Measurements from ENCODE around the gene FOSL2.

Gene FOSL2

DNA sequence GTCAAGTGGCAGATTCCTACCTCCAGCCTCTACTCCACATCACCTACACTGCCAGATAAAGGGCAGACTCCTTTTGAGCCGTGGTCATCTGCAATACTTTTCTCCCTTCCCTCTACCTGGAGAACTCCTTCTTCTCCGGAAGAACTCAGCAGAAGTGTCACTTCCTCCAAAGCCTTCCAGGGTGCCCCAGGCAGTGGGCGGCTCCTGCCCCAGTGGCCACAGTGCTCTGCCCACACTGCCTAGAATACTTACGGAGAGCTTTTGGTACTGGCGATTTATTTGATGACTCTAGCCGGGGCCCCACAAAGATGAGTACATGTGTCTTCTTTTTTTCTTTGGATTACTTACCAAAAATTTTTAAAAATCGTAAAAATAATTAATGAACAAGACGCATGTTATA, 39.7 kb downstream of the FOSL2 start:
- Histone ChIP-seq H2AFZ (ENCODE audit: low read length) (no peak overlapping the region), H3K9me3 (replicated peaks; ENCODE audit: insufficient read depth, low read length) (no peaks in the 10 kb centered on the region), H3K4me1 (ENCODE audit: low read length) (no peaks in the 10 kb centered on the region), H4K20me1 (ENCODE audit: insufficient read depth, low read length) (no peaks in the 10 kb centered on the region), H3K27me3 (replicated peaks; ENCODE audit: insufficient read depth, low read length) (no peaks in the 10 kb centered on the region), H3K9me2 (replicated peaks; ENCODE audit: insufficient read depth, low read length) (no peaks in the 10 kb centered on the region), H3K36me3 (replicated peaks; ENCODE audit: insufficient read depth, low read length) (no peaks in the 10 kb centered on the region), H3K79me2 (ENCODE audit: low read length) (no peaks in the 10 kb centered on the region), H3K9ac (ENCODE audit: low read length) (no peak overlapping the region), H3K4me3 (ENCODE audit: low read length) (no peak overlapping the region), H3K4me2 (ENCODE audit: low read depth, low read length) (no peak overlapping the region), H3K27ac (ENCODE audit: low read length) (no peak overlapping the region), H3F3A (ENCODE audit: insufficient read depth, low read length) (no peaks in the 10 kb centered on the region)
- no peak for DNase-seq
- no peak for TF ChIP-seq EZH2phosphoT487 (IDR thresholded peaks at IDR 0.05; ENCODE audit: low read length)
- TF ChIP-seq, protein P1, sequence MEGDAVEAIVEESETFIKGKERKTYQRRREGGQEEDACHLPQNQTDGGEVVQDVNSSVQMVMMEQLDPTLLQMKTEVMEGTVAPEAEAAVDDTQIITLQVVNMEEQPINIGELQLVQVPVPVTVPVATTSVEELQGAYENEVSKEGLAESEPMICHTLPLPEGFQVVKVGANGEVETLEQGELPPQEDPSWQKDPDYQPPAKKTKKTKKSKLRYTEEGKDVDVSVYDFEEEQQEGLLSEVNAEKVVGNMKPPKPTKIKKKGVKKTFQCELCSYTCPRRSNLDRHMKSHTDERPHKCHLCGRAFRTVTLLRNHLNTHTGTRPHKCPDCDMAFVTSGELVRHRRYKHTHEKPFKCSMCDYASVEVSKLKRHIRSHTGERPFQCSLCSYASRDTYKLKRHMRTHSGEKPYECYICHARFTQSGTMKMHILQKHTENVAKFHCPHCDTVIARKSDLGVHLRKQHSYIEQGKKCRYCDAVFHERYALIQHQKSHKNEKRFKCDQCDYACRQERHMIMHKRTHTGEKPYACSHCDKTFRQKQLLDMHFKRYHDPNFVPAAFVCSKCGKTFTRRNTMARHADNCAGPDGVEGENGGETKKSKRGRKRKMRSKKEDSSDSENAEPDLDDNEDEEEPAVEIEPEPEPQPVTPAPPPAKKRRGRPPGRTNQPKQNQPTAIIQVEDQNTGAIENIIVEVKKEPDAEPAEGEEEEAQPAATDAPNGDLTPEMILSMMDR (IDR thresholded peaks at IDR 0.05; ENCODE audit: low read length): no peak

DNA sequence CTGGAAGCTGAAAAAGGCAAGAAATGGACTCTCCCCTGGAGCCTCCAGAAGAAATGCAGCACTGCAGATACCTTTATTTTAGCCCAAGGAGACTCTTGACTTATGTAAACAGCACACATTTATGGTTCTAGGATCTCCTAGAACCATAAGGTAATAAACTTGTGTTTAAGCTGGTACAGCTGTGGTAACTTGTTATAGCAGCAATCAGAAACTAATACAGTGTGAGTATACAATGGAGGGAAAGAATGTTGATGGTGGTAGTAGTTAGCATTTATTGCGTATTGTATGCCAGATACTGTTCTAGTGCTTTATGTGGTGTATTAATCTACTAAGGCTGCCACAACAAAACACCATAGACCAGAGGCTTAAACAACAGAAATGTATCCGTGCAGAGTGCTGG, 40.6 kb downstream of the FOSL2 start:
- Histone ChIP-seq H3K4me3 (ENCODE audit: low read length) (no peak overlapping the region), H3K4me1 (ENCODE audit: low read length) (no peaks in the 10 kb centered on the region), H4K20me1 (ENCODE audit: insufficient read depth, low read length) (no peaks in the 10 kb centered on the region), H3K27ac (ENCODE audit: low read length) (no peak overlapping the region), H3K36me3 (replicated peaks; ENCODE audit: insufficient read depth, low read length) (no peaks in the 10 kb centered on the region), H3K9me3 (replicated peaks; ENCODE audit: insufficient read depth, low read length) (no peaks in the 10 kb centered on the region), H3K9me2 (replicated peaks; ENCODE audit: insufficient read depth, low read length) (no peaks in the 10 kb centered on the region), H3K27me3 (replicated peaks; ENCODE audit: insufficient read depth, low read length) (no peaks in the 10 kb centered on the region), H3K9ac (ENCODE audit: low read length) (no peak overlapping the region), H2AFZ (ENCODE audit: low read length) (no peak overlapping the region), H3F3A (ENCODE audit: insufficient read depth, low read length) (no peaks in the 10 kb centered on the region), H3K79me2 (ENCODE audit: low read length) (no peaks in the 10 kb centered on the region), H3K4me2 (ENCODE audit: low read depth, low read length) (no peak overlapping the region)
- TF ChIP-seq EZH2 (optimal IDR thresholded peaks at IDR 0.05; ENCODE audit: low read depth, low read length) (no peak), EZH2phosphoT487 (IDR thresholded peaks at IDR 0.05; ENCODE audit: low read length) (no peak)
- TF ChIP-seq, protein P1 (IDR thresholded peaks at IDR 0.05; ENCODE audit: low read length): no peak
- DNase-seq: no peak

DNA sequence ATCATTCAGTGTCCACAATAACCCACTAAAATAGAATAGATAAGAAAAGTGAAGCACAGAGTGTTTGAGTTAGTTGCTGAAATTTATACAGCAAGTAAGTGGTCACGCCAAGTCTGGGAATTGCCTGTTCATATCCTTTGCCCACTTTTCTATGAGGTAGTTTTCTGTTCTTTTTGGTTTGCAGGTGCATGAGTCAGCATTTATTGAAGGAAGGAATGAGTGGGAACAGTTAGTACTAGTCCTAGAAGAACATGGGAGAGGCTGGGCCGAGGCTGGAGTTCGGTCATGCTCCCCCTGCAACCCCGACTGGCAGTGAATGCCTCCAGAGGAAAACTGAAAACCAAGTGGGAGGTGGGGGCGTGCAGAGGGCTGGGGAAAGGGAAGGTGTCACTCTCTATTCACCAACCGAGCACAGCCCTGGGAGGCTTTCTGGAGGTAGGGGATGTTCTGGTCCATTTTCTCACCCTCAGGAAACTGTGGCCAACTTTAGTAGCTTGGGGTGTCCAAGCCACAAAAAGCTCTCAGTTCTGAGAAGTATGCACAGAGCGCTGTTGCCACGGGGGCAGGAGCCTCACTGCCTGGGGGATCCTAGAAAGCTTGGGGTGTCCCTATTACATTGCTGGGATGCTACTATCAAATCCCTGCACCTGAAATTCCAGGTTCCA, 41.4 kb downstream of the FOSL2 start:
- TF ChIP-seq, protein P1 (IDR thresholded peaks at IDR 0.05; ENCODE audit: low read length): no peak
- TF ChIP-seq EZH2 (optimal IDR thresholded peaks at IDR 0.05; ENCODE audit: low read depth, low read length) (no peak), EZH2phosphoT487 (IDR thresholded peaks at IDR 0.05; ENCODE audit: low read length) (no peak)
- DNase-seq: no peak
- Histone ChIP-seq H3K9me3 (replicated peaks; ENCODE audit: insufficient read depth, low read length) (no peaks in the 10 kb centered on the region), H2AFZ (ENCODE audit: low read length) (no peak overlapping the region), H3K79me2 (ENCODE audit: low read length) (no peaks in the 10 kb centered on the region), H3K4me1 (ENCODE audit: low read length) (no peaks in the 10 kb centered on the region), H3K27ac (ENCODE audit: low read length) (no peak overlapping the region), H3K36me3 (replicated peaks; ENCODE audit: insufficient read depth, low read length) (no peaks in the 10 kb centered on the region), H3K4me3 (ENCODE audit: low read length) (no peak overlapping the region), H3K27me3 (replicated peaks; ENCODE audit: insufficient read depth, low read length) (no peaks in the 10 kb centered on the region), H3K9me2 (replicated peaks; ENCODE audit: insufficient read depth, low read length) (no peaks in the 10 kb centered on the region), H4K20me1 (ENCODE audit: insufficient read depth, low read length) (no peaks in the 10 kb centered on the region), H3F3A (ENCODE audit: insufficient read depth, low read length) (no peaks in the 10 kb centered on the region), H3K9ac (ENCODE audit: low read length) (no peak overlapping the region), H3K4me2 (ENCODE audit: low read depth, low read length) (no peak overlapping the region)
